ENCODE data around the gene FKBP3. TPM values are rescaled to one million over a fixed set of nuclear protein-coding genes. Genes with fewer than 3 reads are reported as not detected.

Gene FKBP3
- total RNA-seq, 6 experiments from 2014 or later: 25.0 to 32.9 (median 27.2) TPM

DNA sequence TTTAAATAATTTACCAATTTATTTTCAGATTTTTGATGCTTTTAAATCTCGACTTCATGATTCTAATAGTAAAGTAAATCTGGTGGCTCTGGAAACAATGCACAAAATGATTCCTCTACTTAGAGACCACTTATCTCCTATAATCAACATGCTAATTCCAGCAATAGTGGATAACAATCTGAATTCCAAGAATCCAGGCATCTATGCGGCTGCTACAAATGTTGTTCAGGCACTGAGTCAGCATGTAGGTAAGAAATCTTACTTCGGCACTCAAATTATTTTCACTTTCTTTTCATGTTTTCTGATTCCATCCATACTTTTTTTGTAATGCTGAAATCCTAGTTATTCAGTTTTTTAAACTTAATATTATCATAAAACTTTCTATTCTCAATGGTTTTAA lies 65.9 kb downstream of the FKBP3 start:
- Histone ChIP-seq H3K4me3 (no peak overlapping the region), H3K4me1 (no peaks in the 10 kb centered on the region), H3K9me3 (no peaks in the 10 kb centered on the region), H3K27ac (no peak overlapping the region), H3K36me3 (peaks cover 0 to 3% (median 0%) of the 10 kb centered on the region in 4 donors), H3K27me3 (no peaks in the 10 kb centered on the region)
- no peak for DNase-seq
- intact Hi-C loops (cut with DNase I): no loop called here
- 94% methylated on average over 3 of the region's 3 CpGs for WGBS (ENCODE audit: insufficient coverage, low coverage, low lambda C conversion rate, missing lambda C conversion rate)
- ATAC-seq: no peak
- TF ChIP-seq POLR2A (IDR thresholded peaks at IDR 0.05) (no peak), CTCF (IDR thresholded peaks at IDR 0.05) (no peak)

DNA sequence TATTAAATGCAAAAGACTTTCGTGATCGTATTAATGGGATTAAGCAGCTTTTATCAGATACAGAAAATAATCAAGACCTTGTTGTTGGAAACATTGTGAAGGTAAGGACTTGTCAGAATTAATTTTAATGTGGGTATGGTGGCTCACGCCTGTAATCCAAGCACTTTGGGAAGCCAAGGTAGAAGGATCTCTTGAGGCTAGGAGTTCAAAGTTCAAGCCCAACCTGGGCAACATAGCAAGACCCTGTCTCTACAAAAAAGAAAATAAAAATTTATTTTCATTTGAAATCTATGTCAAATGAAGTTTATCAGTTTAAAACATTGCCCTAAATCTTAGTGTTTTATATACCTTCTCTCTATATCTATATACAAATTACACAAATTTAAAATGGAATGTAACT lies 67.6 kb downstream of the FKBP3 start:
- TF ChIP-seq POLR2A (IDR thresholded peaks at IDR 0.05) (no peak), CTCF (IDR thresholded peaks at IDR 0.05) (no peak)
- 98% methylated on average over 3 of the region's 3 CpGs for WGBS (ENCODE audit: insufficient coverage, low coverage, low lambda C conversion rate, missing lambda C conversion rate)
- Histone ChIP-seq H3K36me3 (no peaks in the 10 kb centered on the region), H3K27me3 (no peaks in the 10 kb centered on the region), H3K4me1 (no peaks in the 10 kb centered on the region), H3K4me3 (no peak overlapping the region), H3K9me3 (no peaks in the 10 kb centered on the region), H3K27ac (no peak overlapping the region)
- no peak for DNase-seq
- intact Hi-C loops (cut with DNase I): no loop called here
- no peak for ATAC-seq

DNA sequence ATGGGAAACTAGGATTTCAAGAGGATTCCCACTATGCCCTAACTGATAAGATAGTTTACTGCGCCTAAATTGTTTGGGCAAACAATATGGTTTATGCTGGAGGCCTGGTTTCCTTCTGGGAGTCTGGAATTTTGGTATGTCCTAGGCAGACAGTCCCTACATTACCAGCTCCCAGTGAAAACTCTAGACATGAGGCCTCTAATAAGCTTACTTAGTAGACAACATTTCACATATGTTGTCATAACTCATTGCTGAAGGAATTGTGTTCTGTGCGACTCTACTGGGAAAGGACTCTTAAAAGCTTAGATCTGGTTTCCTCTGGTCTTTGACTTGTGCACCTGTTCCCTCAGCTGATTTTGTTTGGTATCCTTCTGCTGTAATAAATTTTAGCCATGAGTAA lies 68.3 kb downstream of the FKBP3 start:
- H3K4me3 ChIP-seq: no peak overlapping the region
- intact Hi-C loops (cut with DNase I): no loop called here
- 67% methylated on average over 1 of the region's 2 CpGs for WGBS (ENCODE audit: insufficient coverage, low coverage, low lambda C conversion rate, missing lambda C conversion rate)
- H3K27me3 ChIP-seq: no peaks in the 10 kb centered on the region
- H3K27ac ChIP-seq: no peak overlapping the region
- no peaks in the 10 kb centered on the region for H3K9me3 ChIP-seq
- H3K36me3 ChIP-seq: no peaks in the 10 kb centered on the region
- ATAC-seq (no peak), DNase-seq (no peak)
- TF ChIP-seq CTCF (IDR thresholded peaks at IDR 0.05): no peak
- TF ChIP-seq POLR2A (IDR thresholded peaks at IDR 0.05): no peak
- H3K4me1 ChIP-seq: no peaks in the 10 kb centered on the region

Small RNA genes lying within 50 kb of the gene (small RNA-seq; reads per million reads assigned to genes)
- gene RF00151 (0 to 0.10 reads per million in 2 experiments), gene SNORD127 (5,176 to 5,687 reads per million in 2 experiments)

Other genes starting within 250 kb of the FKBP3 start
- gene KLHL28, start 172.5 kb downstream of the FKBP3 start, total RNA-seq: 1 to 10 TPM; 3.4 to 7.8 (median 6.1) TPM
- 10 to 100 TPM in 1 of 6 experiments, 1 to 10 TPM in 5; 4.7 to 12.5 (median 6.9) TPM for gene TOGARAM1, start 172.3 kb downstream of the FKBP3 start, total RNA-seq
- gene PRPF39, start 50.4 kb downstream of the FKBP3 start, total RNA-seq: 10 to 100 TPM in 3 of 6 experiments, 1 to 10 TPM in 3; 7.3 to 15.1 (median 10.4) TPM
- gene FANCM, start 1.4 kb upstream of the FKBP3 start, total RNA-seq: 1 to 10 TPM; 1.4 to 3.9 (median 1.9) TPM
- 10 to 100 TPM in 1 of 6 experiments, 1 to 10 TPM in 5; 4.6 to 11.0 (median 6.4) TPM for gene MIS18BP1, start 118.7 kb upstream of the FKBP3 start, total RNA-seq